WTC11 (cell line): ENCODE measurements around the gene KRT80. TPM values are rescaled to one million over a fixed set of nuclear protein-coding genes. Genes with fewer than 3 reads are reported as not detected.

ENCODE experiments used
- ATAC-seq: fragments of 200-7000 bp; cut with Tn5 transposase; 2 replicates; pipeline ENCODE4 v1.10.0; 2021; ENCODE audit warnings: mild to moderate bottlenecking, moderate library complexity
- CTCF ChIA-PET: fragments of 300-600 bp; sonication (Branson Sonifier 250); formaldehyde crosslinking; loops from one replicate; lab custom pipeline; 2021; ENCODE audit warnings: antibody characterized with exemption; lab: Charles Lee
- POLR2A ChIA-PET: fragments of 350-600 bp; sonication (Branson Sonifier 250); formaldehyde crosslinking; loops from one replicate; lab custom pipeline; 2021; ENCODE audit warnings: antibody characterized with exemption; lab: Charles Lee
- DNase-seq: peaks from one replicate; pipeline ENCODE4 v3.0.0; 2021; ENCODE audit warnings: low spot score
- H3K27ac Mint-ChIP-seq: 2 replicates; pipeline ENCODE4 v1.8.0; 2021; ENCODE audit warnings: mixed read lengths
- H3K27me3 Mint-ChIP-seq: 2 replicates; pipeline ENCODE4 v1.8.0; 2021; ENCODE audit warnings: low read depth, mild to moderate bottlenecking, moderate library complexity, mixed read lengths
- H3K36me3 Mint-ChIP-seq: 2 replicates; pipeline ENCODE4 v1.8.0; 2021; ENCODE audit warnings: mixed read lengths
- H3K4me1 Mint-ChIP-seq: 2 replicates; pipeline ENCODE4 v1.8.0; 2022; ENCODE audit warnings: mixed read lengths
- H3K4me3 Mint-ChIP-seq: 2 replicates; pipeline ENCODE4 v1.8.0; 2021; ENCODE audit warnings: mild to moderate bottlenecking, moderate library complexity, mixed read lengths
- H3K9me3 Mint-ChIP-seq: 2 replicates; pipeline ENCODE4 v1.8.0; 2021; ENCODE audit warnings: mixed read lengths
- CBFB ChIP-seq: sonication (generic); formaldehyde crosslinking; IDR thresholded peaks from 2 replicates; pipeline ENCODE4 v1.8.1; 2022; ENCODE audit warnings: mild to moderate bottlenecking, low read depth, missing genetic modification reagents
- CDX4 ChIP-seq: fragments of 250-450 bp; sonication (Bioruptor Pico); IDR thresholded peaks from 2 replicates; pipeline ENCODE4 v1.9.0; 2021; ENCODE audit warnings: moderate library complexity, mild to moderate bottlenecking, inconsistent platforms, borderline replicate concordance
- CREM ChIP-seq: sonication (generic); formaldehyde crosslinking; IDR thresholded peaks from 2 replicates; pipeline ENCODE4 v1.8.1; 2022; ENCODE audit warnings: mild to moderate bottlenecking, missing genetic modification reagents, moderate library complexity
- FOXJ3 ChIP-seq: sonication (generic); formaldehyde crosslinking; IDR thresholded peaks from 2 replicates; pipeline ENCODE4 v1.9.0; 2021; ENCODE audit warnings: missing genetic modification reagents, mild to moderate bottlenecking, borderline replicate concordance
- GRHL2 ChIP-seq: fragments of 250-450 bp; sonication (Bioruptor Pico); IDR thresholded peaks from 2 replicates; pipeline ENCODE4 v1.8.0; 2022; ENCODE audit warnings: mild to moderate bottlenecking, moderate library complexity; ENCODE audit not compliant: insufficient replicate concordance, severe bottlenecking
- HMGA2 ChIP-seq: fragments of 250-450 bp; sonication (Bioruptor Pico); IDR thresholded peaks from 2 replicates; pipeline ENCODE4 v1.4.0; 2021; ENCODE audit warnings: mild to moderate bottlenecking, moderate library complexity
- NFE2L1 ChIP-seq: sonication (generic); formaldehyde crosslinking; IDR thresholded peaks from 2 replicates; pipeline ENCODE4 v1.8.1; 2023; ENCODE audit warnings: missing genetic modification reagents
- NR1H2 ChIP-seq: sonication (generic); formaldehyde crosslinking; IDR thresholded peaks from 2 replicates; pipeline ENCODE4 v1.9.0; 2021; ENCODE audit warnings: mild to moderate bottlenecking, moderate library complexity, missing genetic modification reagents
- RELA ChIP-seq: sonication (generic); formaldehyde crosslinking; IDR thresholded peaks from 2 replicates; pipeline ENCODE4 v1.8.1; 2022; ENCODE audit warnings: missing genetic modification reagents, mild to moderate bottlenecking, borderline replicate concordance
- SOX15 ChIP-seq: fragments of 250-450 bp; sonication (Bioruptor Pico); IDR thresholded peaks from 2 replicates; pipeline ENCODE4 v1.9.0; 2021; ENCODE audit warnings: mild to moderate bottlenecking
- TEAD4 ChIP-seq: sonication (generic); formaldehyde crosslinking; IDR thresholded peaks from 2 replicates; pipeline ENCODE4 v1.8.0; 2022; ENCODE audit warnings: mild to moderate bottlenecking, missing genetic modification reagents
- ZBTB21 ChIP-seq: sonication (generic); formaldehyde crosslinking; IDR thresholded peaks from 2 replicates; pipeline ENCODE4 v1.8.1; 2023; ENCODE audit warnings: mild to moderate bottlenecking, missing genetic modification reagents, borderline replicate concordance
- ZNF138 ChIP-seq: sonication (generic); formaldehyde crosslinking; conservative IDR thresholded peaks from 2 replicates; pipeline ENCODE4 v1.8.1; 2022; ENCODE audit warnings: mild to moderate bottlenecking, moderate library complexity, missing genetic modification reagents
- ZNF232 ChIP-seq: sonication (generic); formaldehyde crosslinking; IDR thresholded peaks from 2 replicates; pipeline ENCODE4 v1.8.0; 2022; ENCODE audit warnings: mild to moderate bottlenecking, missing genetic modification reagents
- ZNF512 ChIP-seq: sonication (generic); formaldehyde crosslinking; IDR thresholded peaks from 2 replicates; pipeline ENCODE4 v1.8.1; 2022; ENCODE audit warnings: missing genetic modification reagents, borderline replicate concordance
- ZNF532 ChIP-seq: fragments of 250-450 bp; sonication (Bioruptor Pico); IDR thresholded peaks from 2 replicates; pipeline ENCODE4 v1.9.0; 2021; ENCODE audit warnings: mild to moderate bottlenecking, borderline replicate concordance
- ZNF671 ChIP-seq: fragments of 250-450 bp; sonication (Bioruptor Pico); IDR thresholded peaks from 2 replicates; pipeline ENCODE4 v1.8.0; 2021; ENCODE audit warnings: mild to moderate bottlenecking
- total RNA-seq: library from RNA; stranded (reverse); gene quantifications from 3 replicates; pipeline ENCODE4 v1.2.3, GENCODE V29; 2021
- TF ChIP-seq, protein P1 (sequence below): sonication (generic); formaldehyde crosslinking; IDR thresholded peaks from 2 replicates; pipeline ENCODE4 v1.8.0; 2023; ENCODE audit warnings: missing genetic modification reagents, mild to moderate bottlenecking, borderline replicate concordance
- TF ChIP-seq, protein P2 (sequence below): fragments of 250-450 bp; sonication (Bioruptor Pico); IDR thresholded peaks from 2 replicates; pipeline ENCODE4 v1.8.0; 2021; ENCODE audit warnings: mild to moderate bottlenecking

KRT80 gene
- total RNA-seq, 1 experiment from 2014 or later = 0.11 TPM

GRCh38 chr12:52224151-52224550, 32.3 kb upstream of the KRT80 start (continued):
- TF ChIP-seq ZNF532 (CRISPR knock-in tag) (no peak), FOXJ3 (no peak), CREM (CRISPR knock-in tag) (no peak), ZNF671 (no peak), NR1H2 (CRISPR knock-in tag) (no peak), TEAD4 (CRISPR knock-in tag) (no peak)

GRCh38 chr12:52223406-52224039, 31.7 kb upstream of the KRT80 start:
- ChIA-PET CTCF (interaction anchor here (0.6 to 1.8 kb wide), 10 partner anchors 9 to 198 kb away, joined by 3 to 5 read pairs (median 4); partner anchors contain the start of gene KRT7), POLR2A (no interaction called here)
- Mint-ChIP-seq H3K9me3 (no peaks in the 10 kb centered on the region), H3K4me3 (no peak overlapping the region), H3K36me3 (no peaks in the 10 kb centered on the region), H3K27ac (no peak overlapping the region), H3K27me3 (peaks cover 8% of the 10 kb centered on the region), H3K4me1 (no peaks in the 10 kb centered on the region)
- no peak for DNase-seq
- TF ChIP-seq HMGA2 (CRISPR knock-in tag) (peak; percentile 98), ZNF232 (CRISPR knock-in tag) (no peak)
- no peak for ATAC-seq

DNA sequence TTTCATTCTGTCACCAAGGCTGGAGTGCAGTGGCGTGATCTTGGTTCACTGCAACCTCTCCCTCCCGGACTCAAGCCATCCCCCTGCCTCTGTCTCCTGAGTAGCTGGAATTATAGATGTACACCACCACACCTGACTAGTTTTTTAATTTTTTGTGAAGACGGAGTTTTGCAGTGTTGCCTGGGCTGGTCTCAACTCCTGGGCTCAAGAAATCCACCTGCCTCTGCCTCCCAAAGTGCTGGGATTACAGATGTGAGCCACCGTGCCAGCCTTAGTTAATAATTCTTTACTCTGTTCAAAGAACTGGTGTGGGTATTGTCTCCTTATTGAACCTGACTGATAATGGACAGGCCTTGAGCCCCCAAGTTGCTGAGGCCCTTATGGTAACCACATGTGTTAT, 30.9 kb upstream of the KRT80 start:
- no peaks in the 10 kb centered on the region for H3K9me3 Mint-ChIP-seq
- H3K4me1 Mint-ChIP-seq = no peaks in the 10 kb centered on the region; the same call in 1 of the 2 replicates
- H3K4me3 Mint-ChIP-seq = no peak overlapping the region
- no peak overlapping the region for H3K27ac Mint-ChIP-seq
- ChIA-PET POLR2A (no interaction called here), CTCF (interaction anchor here (1.2 to 3.6 kb wide), 20 partner anchors 10 to 492 kb away, joined by 3 to 67 read pairs (median 12); partner anchors contain the start of genes KRT7 and KRT80)
- DNase-seq (no peak), ATAC-seq (no peak)
- H3K27me3 Mint-ChIP-seq = peaks cover 8% of the 10 kb centered on the region
- no peaks in the 10 kb centered on the region for H3K36me3 Mint-ChIP-seq
- TF ChIP-seq ZBTB21 (CRISPR knock-in tag) = no peak
- TF ChIP-seq ZNF138 (CRISPR knock-in tag) = no peak
- no peak for TF ChIP-seq GRHL2 (CRISPR knock-in tag)
- no peak for TF ChIP-seq CDX4 (CRISPR knock-in tag)
- no peak for TF ChIP-seq SOX15 (CRISPR knock-in tag)
- TF ChIP-seq, protein P1, sequence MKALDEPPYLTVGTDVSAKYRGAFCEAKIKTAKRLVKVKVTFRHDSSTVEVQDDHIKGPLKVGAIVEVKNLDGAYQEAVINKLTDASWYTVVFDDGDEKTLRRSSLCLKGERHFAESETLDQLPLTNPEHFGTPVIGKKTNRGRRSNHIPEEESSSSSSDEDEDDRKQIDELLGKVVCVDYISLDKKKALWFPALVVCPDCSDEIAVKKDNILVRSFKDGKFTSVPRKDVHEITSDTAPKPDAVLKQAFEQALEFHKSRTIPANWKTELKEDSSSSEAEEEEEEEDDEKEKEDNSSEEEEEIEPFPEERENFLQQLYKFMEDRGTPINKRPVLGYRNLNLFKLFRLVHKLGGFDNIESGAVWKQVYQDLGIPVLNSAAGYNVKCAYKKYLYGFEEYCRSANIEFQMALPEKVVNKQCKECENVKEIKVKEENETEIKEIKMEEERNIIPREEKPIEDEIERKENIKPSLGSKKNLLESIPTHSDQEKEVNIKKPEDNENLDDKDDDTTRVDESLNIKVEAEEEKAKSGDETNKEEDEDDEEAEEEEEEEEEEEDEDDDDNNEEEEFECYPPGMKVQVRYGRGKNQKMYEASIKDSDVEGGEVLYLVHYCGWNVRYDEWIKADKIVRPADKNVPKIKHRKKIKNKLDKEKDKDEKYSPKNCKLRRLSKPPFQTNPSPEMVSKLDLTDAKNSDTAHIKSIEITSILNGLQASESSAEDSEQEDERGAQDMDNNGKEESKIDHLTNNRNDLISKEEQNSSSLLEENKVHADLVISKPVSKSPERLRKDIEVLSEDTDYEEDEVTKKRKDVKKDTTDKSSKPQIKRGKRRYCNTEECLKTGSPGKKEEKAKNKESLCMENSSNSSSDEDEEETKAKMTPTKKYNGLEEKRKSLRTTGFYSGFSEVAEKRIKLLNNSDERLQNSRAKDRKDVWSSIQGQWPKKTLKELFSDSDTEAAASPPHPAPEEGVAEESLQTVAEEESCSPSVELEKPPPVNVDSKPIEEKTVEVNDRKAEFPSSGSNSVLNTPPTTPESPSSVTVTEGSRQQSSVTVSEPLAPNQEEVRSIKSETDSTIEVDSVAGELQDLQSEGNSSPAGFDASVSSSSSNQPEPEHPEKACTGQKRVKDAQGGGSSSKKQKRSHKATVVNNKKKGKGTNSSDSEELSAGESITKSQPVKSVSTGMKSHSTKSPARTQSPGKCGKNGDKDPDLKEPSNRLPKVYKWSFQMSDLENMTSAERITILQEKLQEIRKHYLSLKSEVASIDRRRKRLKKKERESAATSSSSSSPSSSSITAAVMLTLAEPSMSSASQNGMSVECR (CRISPR knock-in tag) = no peak
- TF ChIP-seq RELA = no peak
- no peak for TF ChIP-seq HMGA2 (CRISPR knock-in tag)
- TF ChIP-seq NFE2L1 (CRISPR knock-in tag) = no peak
- TF ChIP-seq, protein P2, sequence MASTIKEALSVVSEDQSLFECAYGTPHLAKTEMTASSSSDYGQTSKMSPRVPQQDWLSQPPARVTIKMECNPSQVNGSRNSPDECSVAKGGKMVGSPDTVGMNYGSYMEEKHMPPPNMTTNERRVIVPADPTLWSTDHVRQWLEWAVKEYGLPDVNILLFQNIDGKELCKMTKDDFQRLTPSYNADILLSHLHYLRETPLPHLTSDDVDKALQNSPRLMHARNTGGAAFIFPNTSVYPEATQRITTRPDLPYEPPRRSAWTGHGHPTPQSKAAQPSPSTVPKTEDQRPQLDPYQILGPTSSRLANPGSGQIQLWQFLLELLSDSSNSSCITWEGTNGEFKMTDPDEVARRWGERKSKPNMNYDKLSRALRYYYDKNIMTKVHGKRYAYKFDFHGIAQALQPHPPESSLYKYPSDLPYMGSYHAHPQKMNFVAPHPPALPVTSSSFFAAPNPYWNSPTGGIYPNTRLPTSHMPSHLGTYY (CRISPR knock-in tag) = no peak
- TF ChIP-seq ZNF512 (CRISPR knock-in tag) = no peak
- TF ChIP-seq CBFB = no peak
